Measurements from ENCODE around the gene TRPM5.

TRPM5 gene

GRCh38 chr11:2470495-2470894 is 26.2 kb upstream of the TRPM5 start:
- no peak for DNase-seq

- no peak for DNase-seq
Measured at GRCh38 chr11:2468363-2469235, 24.3 kb upstream of the TRPM5 start.

- no peak for DNase-seq
Measured at GRCh38 chr11:2467695-2468055, 23.4 kb upstream of the TRPM5 start.

- peak; percentile 81 for DNase-seq
Measured at GRCh38 chr11:2466869-2467694, 22.8 kb upstream of the TRPM5 start.

- no peak for DNase-seq
Measured at GRCh38 chr11:2466069-2466801, 21.9 kb upstream of the TRPM5 start.

- DNase-seq = no peak
Measured at GRCh38 chr11:2465202-2466068, 21.1 kb upstream of the TRPM5 start.

- no peak for DNase-seq
Measured at GRCh38 chr11:2464451-2465165, 20.3 kb upstream of the TRPM5 start.

GRCh38 chr11:2463766-2464277 is 19.5 kb upstream of the TRPM5 start:
- DNase-seq = no peak

GRCh38 chr11:2462986-2463765 is 18.9 kb upstream of the TRPM5 start:
- no peak for DNase-seq

GRCh38 chr11:2462543-2462985 is 18.2 kb upstream of the TRPM5 start:
- no peak for DNase-seq

GRCh38 chr11:2461956-2462542 is 17.7 kb upstream of the TRPM5 start:
- DNase-seq = no peak

GRCh38 chr11:2461253-2461955 is 17.1 kb upstream of the TRPM5 start:
- DNase-seq = no peak

- no peak for DNase-seq
Measured at GRCh38 chr11:2460540-2461252, 16.4 kb upstream of the TRPM5 start.

GRCh38 chr11:2459796-2460531 is 15.7 kb upstream of the TRPM5 start:
- no peak for DNase-seq

GRCh38 chr11:2459016-2459725 is 14.9 kb upstream of the TRPM5 start:
- DNase-seq = no peak

- DNase-seq = no peak
Measured at GRCh38 chr11:2458321-2458720, 14.0 kb upstream of the TRPM5 start.

GRCh38 chr11:2453436-2453835 is 9.1 kb upstream of the TRPM5 start:
- no peak for DNase-seq
